HG03066 (cell line): Measurements from ENCODE around the gene RING1.

Experiments
- ATAC-seq: cut with Tn5 transposase; IDR thresholded peaks from one replicate; pipeline ENCODE4 v1.9.1; 2021; ENCODE audit warnings: low read depth; ENCODE audit not compliant: unreplicated experiment

RING1 gene

DNA sequence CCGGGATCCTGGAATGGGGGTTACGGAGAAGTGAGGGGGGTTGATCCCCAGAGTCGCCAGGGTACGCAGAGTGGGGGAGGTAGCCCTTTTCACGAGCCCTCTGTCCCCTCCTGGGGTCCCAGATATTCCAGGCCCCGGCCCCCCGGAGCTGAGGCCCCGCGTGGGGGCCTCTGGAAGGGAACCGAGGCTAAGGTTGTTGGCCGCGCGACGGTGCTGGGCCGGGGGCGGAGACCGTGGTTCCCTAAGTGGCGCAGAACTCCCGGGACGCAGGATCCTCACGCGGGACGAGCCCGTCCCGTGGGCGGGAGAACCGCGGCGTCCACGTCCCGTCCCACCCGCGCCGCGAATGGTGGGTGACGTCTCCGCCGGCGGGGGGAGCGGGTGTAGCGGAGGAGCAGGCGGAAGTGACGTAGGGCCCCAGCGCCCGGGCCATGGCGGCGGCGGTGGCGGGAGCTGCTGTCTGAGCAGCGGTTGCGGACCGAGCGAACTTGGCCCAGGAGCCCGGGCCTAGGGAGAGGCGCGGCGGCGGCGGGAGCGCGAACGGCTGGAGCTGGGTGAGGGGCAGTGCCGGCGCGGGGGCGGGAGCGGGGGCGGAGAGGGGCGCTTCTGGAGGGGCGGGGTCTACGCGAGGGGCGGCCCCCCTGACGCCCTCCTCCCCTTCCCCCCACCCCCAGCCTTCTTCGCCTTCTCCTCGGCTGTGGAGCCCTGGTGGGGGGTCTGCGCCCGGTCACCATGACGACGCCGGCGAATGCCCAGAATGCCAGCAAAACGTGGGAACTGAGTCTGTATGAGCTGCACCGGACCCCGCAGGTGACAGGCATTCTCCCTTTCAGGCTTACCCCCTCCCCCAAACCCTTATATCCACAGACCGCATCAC is at the start of gene RING1:
Gene RING1, plus strand, starts transcription at position 410 of the 877 bp plus-strand sequence. Its CDS starts 323 bp downstream, at position 733.
- peak; percentile 48 for ATAC-seq

DNA sequence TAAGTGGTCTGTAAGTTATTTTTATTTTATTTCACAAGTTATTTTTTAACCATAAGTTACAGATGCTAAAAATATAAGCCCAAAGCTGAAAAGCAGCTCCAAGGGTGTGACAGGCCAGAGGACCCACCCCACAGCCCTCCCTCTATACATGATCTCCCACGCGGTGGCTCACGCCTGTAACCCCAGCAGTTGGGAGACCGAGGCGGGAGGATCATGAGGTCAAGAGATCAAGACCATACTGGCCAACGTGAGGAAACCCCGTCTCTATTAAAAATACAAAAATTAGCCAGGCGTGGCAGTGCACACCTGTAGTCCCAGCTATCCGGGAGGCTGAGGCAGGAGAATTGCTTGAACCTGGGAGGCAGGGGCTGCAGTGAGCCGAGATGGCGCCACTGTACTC is 48.2 kb upstream of the RING1 start:
- ATAC-seq = no peak

DNA sequence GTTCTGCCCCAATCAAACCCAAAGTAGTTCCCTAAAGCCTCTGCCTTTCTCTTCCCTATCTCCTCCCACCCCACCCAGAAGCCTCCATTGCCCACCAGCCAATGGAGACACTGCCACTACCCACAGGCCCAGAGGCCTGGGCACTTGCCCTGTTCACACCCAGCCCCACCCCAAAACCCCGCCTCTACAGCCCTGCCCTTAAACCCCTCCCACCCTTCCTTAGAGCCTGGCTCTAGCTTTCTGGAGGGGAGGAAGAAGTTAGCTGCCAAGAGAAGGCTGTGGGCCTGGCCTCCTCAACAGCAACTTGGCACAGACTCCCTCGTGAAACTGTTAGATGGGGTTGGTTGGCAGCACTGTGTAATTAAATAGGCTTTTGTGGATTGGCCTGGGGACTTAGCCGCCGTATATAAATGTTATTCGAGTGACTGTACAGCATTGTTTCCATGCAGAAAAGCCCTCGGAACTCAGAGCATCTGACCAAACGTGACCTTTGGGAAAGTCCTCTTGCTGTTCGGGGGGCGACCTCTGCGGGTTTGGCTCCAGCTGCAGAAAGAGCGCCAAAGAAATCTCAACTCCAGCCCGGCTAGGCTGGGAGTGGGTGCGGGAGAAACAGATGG is 47.5 kb upstream of the RING1 start:
- ATAC-seq = no peak

DNA sequence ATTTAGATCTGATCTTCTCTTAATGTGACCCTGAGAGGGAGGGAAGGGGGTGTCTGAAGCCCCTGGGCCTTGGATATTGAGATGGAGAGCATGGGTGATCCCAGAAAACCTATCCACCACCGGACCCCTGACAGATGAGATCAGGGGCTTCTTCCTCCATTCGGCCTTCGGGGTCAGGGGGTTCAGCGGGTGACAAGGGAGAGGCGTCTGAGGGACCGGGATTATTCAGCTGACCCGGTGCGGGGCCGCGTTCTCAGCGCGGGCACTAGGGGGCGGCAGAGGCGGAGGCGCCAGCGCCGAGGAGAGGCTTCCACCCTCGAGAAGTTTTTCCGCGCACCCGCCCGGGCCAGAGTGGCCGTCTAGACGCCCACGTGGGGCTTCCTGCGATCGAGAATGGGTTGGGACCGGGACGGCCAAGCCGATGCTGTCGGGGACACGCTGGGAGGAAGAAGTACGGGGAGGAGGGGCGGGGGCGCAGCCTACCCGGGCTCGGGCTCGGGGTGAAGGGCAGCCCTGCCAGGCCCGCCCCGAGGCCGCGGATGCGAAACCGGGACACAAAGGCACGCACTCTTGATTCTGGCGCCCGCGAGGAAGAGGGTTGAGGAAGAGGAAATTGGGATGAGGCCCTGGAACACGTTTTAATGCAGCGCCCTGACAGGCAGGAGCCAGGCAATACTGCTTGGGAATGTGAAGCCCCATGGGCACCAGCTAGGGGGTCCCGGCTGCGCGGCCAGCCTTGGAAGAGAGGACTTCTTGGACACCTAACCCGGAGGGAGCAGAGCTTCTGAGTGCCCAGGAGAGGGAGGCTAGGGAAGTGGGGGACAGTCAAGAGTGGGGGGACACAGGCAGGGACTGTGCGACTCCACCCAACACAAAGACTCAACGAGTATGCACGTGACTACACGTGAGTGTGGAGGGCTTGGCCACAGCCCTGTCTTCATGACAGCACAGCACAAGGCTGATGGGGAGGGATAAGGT is 46.7 kb upstream of the RING1 start:
- ATAC-seq = peak; percentile 70

DNA sequence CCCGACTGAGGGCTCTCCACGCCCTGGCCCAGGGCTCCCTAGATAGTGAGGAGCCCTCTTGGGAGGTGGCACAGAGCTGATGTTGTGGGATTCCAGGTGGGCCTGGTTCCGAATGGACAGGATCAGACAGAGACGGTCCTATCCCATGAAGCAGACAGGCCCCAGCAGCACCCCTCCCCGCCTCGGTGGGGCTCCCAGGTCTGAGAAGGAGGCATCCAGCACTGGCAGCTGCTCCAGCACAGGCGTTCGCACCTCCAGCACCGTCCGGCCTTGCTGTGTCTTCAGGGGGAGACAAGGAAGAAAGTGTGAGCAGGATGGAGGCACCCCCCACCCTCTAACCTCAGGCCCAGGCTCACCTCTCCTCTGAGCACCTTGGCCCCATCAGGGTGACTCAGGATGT is 44.8 kb upstream of the RING1 start:
- ATAC-seq = no peak

DNA sequence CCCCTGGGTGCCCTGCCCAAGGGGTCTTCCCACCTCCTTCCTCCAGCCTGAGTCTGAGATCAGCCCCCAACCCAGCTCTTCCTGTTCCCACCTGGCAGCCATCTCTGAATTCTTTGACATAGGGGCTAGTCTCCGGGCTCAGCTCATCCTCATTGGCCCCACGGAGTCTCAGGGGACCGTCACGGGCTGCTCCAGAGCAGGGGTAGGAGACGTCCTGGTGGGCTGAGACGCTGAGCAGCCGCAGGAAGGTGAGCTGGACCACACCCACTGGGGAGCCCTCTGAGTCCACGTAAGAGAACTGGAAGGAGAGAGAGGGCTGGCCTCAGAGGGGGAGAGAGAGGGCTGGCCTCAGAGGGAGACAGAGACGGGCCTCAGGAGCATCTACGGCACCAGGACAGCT is 44.1 kb upstream of the RING1 start:
- ATAC-seq = no peak

DNA sequence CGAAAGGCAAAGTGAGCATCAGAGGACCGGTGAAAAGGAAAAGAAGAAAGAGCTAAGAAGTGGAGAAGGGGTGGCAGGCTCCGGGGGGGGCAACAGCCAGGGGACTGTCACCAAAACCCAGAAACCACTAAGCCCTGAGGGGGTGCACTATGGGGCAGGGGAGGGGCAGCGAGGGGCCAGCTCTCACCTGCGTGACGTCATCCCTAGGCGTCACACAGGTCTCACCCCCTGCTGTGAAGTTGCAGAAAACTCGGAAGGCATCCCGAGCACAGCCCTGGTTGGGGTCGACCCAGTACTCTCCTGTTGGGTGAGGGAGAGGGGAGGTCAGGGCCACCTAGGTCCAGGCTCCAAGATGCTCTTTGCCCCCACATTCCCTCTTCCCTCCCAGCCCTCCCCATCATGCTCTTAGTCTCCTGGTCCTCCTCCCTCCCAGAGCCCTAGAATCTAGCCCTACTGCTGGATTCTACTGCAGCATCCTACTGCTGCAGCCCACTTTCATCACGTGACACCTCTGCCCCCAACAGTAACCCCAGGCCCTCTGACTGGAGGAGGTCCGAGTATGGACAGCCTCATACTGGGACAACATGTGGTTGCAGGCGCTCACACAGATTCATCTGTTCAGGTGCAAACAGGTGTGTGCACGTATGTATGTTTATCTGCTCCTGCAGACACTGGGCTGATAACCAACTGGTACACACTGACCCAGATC is 43.5 kb upstream of the RING1 start:
- no peak for ATAC-seq

DNA sequence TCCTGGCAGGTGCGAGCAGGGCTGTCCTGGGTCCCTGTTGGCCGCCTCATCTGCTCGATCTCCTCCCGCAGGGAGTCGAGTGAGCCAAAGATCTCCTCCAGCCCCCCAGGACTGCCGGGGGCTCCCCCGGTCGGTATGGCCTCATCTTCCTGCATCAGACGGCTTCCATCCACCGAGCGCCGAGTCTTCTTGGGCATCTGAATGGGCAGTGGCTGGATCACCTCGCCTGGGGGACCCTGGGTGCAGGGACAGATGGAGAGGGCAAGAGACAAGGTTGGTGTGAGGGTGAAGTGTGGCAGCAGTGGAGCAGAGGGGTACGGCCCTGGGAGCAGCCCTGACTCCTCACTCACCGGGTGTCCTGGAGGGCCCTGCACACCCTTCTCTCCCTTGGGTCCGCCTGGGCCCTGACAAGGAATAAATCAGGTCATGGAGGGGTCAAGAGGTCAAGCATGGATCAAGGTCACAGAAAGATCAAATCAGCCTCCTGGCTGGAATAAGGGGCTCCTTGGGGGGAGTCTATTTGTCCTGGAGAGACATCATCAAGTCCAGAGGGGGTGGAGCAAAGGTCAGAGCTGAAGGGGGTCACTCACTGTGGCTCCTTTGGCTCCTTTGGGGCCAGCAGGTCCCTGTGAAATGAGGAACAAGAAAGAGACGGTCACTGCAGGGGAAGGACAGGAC is 42.6 kb upstream of the RING1 start:
- ATAC-seq = no peak

DNA sequence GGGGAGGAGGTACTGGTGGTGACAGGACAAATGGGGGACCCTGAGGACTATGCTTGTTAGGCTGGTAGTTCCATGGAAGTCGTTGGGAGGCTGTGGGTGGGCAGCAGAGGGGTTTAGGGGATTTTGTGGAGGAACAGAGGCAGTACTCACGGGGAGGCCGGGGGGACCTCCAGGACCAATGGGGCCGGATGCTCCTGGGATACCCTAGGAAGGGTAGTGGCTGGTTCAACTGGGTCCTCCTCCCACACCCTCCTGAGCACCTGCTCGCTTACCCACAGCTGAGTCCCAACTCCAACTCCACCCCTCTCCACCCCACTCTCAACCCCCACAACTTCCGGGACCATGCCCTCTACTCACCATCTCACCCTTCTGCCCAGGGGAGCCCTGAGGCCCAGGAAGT is 41.9 kb upstream of the RING1 start:
- ATAC-seq = no peak

DNA sequence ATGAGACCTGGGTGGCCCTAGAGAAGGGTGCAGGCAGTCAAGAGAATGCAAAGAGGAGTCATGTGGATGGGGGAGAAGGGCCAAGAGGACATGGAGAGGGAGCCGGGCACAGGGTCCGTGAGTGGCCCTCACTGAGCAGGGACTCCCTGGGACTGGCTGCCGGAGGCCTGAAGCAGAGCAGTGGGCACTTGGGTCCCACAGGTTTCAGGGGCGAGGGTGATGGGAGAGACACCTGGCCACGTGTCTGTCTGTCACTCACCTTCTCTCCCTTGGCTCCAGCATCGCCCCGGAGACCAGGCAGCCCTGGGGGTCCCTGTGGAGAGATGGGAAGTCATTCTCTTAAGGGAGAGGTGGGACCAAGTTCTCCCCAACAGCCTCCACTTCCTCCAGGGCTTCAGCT is 41.5 kb upstream of the RING1 start:
- ATAC-seq = no peak

DNA sequence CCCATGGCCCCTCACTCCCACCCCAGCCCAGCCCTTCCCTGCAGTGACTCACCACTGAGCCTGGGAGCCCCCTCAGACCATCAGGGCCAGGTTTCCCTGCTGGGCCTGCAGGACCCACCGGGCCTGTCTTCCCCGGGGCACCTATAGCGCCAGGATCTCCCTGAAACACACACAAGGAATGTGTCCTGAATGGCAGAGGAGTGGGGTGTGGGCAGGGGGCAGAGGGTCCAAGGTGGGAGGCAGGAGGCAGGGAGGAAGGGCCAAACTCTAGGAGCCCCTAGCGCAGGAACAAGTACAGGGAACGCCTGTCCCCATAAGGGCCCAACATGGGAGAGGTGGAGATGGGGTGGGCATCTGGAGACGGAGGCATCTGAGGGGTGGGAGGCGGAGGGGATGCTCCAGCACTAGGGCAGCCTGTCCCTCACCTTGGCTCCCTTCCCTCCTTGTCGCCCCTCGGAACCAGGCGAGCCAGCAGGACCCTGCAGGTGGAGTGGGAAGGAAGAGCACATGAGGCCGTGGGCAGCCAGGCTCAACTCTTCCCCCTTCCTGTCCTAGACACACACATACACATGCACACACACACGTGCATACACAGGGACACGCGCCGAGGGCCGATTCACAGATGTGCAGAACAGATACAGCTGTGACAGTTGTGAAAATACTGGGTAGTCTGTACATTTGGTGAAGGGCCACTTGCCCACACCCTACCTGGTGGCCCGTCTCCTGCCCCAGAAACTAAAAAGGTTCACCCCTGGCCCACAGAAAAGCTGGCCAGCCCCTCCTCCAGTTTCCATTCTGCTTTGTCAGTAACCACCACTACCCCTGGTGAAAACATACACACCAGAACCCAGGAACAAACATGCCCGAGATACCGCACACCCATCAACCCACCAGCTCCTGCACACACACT is 40.7 kb upstream of the RING1 start:
- ATAC-seq = no peak

DNA sequence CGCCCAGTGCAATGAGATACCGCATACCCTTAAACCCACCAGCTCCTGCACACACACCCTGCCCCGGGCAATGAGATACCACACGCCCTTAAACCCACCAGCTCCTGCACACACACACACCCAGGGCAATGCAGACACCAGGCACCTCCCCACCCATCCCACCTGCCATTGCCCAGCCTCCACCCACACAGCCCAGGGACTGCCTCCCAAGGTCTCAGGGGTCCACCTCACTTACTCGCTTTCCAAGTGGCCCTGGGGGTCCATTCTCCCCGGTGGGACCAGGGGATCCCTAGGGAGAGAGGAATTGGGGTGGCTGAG is 40.1 kb upstream of the RING1 start:
- no peak for ATAC-seq

DNA sequence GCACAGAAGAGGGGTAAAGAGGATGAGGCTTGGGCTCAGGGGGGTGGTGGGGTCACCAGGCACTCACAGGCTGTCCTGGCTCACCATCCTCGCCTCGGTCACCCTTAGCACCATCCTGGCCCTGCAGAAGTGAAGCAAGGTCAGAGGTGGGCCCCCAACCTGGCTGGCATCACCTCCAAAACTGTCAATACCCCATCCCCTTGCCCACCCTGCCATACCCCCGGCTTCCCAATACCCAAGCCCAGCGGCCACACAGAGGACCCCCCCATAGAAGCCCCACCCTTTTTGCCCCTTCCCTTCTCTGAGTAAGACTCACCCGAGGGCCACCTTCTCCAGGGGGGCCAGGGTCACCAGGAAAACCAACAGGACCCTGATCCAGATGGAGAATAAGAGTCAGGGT is 39.7 kb upstream of the RING1 start:
- ATAC-seq = no peak

DNA sequence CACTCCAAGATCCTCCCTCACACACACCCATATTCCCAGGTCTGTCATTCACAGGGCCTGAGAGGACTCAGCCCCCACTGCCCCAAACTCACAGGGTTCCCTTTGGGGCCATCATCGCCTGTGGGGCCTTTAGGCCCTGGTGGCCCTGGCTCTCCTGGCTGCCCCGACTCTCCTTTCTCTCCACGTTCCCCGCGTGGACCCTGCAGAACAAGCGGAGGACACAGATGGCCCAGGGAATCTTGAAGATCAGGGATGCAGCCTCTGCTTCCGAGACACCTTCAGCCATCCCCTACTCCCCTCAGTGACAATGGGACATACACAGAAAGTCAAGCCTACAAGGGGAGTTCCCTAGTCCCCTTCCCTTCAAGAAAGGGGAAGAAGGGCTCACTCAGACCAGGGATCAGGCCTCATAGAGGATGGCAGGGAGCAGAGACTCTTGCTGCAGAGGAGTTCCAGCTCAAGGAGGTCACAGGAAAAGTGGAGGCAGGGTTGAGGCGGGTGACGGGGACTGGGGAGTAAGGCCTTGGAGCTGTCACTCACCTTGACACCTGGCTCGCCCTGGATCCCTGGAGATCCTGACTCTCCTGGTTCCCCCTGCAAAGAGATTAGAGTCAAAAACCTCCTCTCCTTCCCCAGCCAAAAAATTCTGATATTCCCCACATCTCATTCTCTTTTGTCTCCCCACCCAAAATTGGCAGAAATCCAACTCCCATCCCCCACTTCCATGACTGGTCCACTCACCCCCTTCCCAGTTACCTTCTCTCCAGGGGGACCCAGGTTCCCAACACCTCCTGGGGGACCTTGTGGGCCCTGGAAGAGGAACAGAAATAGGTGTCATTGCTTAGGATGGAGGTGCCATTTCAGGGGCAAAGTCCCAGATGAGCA is 38.8 kb upstream of the RING1 start:
- ATAC-seq = no peak

DNA sequence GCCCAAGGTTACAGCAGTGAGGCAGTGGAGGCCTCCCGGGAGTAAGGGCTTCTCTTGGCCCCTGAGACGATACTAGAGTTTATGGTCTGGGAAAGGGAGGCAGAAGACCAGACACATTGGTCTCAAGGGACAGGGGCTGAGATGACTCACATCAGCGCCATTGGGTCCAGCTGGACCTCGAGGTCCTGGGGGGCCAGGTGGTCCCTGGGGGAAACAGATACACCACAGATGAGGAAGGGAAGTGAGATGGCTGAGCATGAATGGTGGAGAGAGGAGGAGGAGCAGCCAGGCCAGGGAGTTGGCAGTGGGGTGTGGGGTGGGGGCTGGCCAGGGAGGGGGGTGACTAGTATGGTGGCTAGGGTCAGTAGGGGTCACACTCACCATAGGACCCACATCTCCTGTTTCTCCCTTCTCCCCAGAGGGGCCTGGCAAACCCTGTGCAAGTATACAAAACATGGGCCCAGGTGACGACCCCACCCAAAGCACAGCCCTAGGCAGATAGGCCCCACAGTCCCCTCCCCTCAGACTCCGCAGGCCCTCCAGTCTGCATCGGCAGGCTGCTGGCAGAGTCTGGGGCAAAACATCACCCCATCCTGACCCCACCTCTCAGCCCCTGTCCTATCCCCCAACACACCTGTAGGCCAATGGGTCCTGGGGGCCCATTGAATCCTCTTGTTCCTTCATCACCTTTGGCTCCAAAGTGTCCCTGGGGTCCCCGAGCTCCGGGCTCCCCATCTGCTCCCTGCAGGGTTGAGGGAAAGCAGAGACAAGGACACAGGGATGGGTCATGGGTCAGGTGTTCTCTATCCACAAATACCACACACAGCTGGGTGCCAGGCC is 37.9 kb upstream of the RING1 start:
- ATAC-seq = no peak

DNA sequence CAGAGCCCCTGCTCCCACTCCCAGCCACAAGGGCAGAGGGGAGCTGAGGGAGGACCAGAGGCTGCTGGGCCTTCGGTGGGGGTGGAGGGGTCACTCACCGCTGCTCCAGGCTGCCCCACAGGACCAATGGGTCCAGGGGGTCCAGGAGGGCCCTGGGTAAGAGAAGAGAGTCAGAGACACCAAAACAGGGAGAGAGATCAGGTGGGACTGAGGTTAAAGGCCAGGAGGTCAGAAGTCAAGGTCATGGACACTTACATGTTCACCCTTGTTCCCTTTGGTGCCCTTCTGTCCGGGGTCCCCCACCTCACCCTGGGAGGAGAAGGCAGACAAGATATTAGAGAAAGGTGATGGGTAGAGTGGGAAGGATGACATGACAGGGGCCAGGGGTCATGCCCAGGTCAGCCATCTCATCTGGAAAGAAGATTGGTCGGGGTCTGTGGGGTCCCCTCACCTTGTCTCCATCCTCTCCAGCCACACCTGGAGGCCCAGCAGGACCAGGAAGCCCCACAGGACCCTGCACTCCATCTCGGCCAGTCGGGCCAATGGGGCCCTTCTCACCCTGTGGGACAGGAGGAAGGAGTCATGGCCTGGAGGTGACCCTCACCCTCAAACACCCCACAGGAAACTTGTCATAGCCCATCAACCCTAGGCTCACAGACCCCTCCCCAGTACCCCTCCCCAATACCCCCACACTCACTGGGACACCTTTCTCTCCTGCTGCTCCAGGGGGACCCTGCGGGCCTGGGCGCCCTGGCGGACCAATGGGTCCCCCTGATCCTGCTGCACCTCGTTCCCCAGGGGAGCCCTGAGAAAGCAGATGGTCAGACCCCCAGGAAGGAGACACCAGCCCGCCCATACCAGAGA is 37.1 kb upstream of the RING1 start:
- no peak for ATAC-seq
